ENCODE results near the gene CAMKMT. TPM values are rescaled to one million over a fixed set of nuclear protein-coding genes. Genes with fewer than 3 reads are reported as not detected.

The CAMKMT gene
- total RNA-seq, 1 experiment from 2014 or later: 17.4 TPM

- Histone ChIP-seq H3K4me2 (ENCODE audit: insufficient read depth, insufficient read length, low read length) (no peak overlapping the region), H3K23ac (ENCODE audit: insufficient read length, low read depth, low read length) (no peak overlapping the region), H2AFZ (ENCODE audit: low read length) (no peak overlapping the region), H2BK15ac (ENCODE audit: low read depth, low read length) (no peak overlapping the region), H2BK20ac (ENCODE audit: low read depth, low read length, poor library complexity, severe bottlenecking) (no peak overlapping the region), H2BK12ac (ENCODE audit: insufficient read length, low read depth, low read length) (no peak overlapping the region), H3K79me1 (ENCODE audit: insufficient read depth, low read depth, low read length, poor library complexity, severe bottlenecking) (no peaks in the 10 kb centered on the region), H3K9me3 (ENCODE audit: control insufficient read depth, low read depth, low read length) (no peaks in the 10 kb centered on the region), H4K91ac (ENCODE audit: insufficient read length, low read depth, low read length) (no peak overlapping the region), H3K9ac (ENCODE audit: extremely low read depth, insufficient read length, low read length) (no peak overlapping the region), H3K79me2 (ENCODE audit: insufficient read depth, low read length) (no peaks in the 10 kb centered on the region), H3K23me2 (ENCODE audit: insufficient read length, low read depth, low read length, poor library complexity, severe bottlenecking) (no peaks in the 10 kb centered on the region), H3K4ac (ENCODE audit: low read depth, low read length) (no peak overlapping the region), H2BK120ac (ENCODE audit: low read depth, low read length, poor library complexity, severe bottlenecking) (no peak overlapping the region), H2AK5ac (ENCODE audit: insufficient read length, low read length) (no peak overlapping the region), H3T11ph (ENCODE audit: low read length) (no peak overlapping the region), H3K56ac (ENCODE audit: insufficient read length, low read depth, low read length) (no peak overlapping the region), H2BK5ac (ENCODE audit: insufficient read length, low read length) (no peak overlapping the region), H3K27me3 (ENCODE audit: insufficient read depth, low read length) (no peaks in the 10 kb centered on the region), H3K14ac (ENCODE audit: insufficient read depth, low read length) (no peak overlapping the region), H4K5ac (ENCODE audit: insufficient read length, low read depth, low read length) (no peak overlapping the region), H4K20me1 (ENCODE audit: control insufficient read depth, insufficient read depth, insufficient read length) (no peaks in the 10 kb centered on the region), H3K18ac (ENCODE audit: insufficient read length, low read depth, low read length) (no peak overlapping the region), H4K8ac (replicated peaks; ENCODE audit: insufficient read length, low read depth, low read length) (no peak overlapping the region), H3K27ac (ENCODE audit: insufficient read length, low read depth, low read length) (no peak overlapping the region), H3K4me1 (ENCODE audit: insufficient read depth, low read length) (no peaks in the 10 kb centered on the region)
- H3K4me3 Mint-ChIP-seq: no peak overlapping the region
- no peaks in the 10 kb centered on the region for H3K27me3 Mint-ChIP-seq (ENCODE audit: low read depth)
- no peak for DNase-seq
- H3K4me1 Mint-ChIP-seq: peaks cover 5 to 11% of the 10 kb centered on the region in 2 experiments
- TF ChIP-seq CTCF (conservative IDR thresholded peaks at IDR 0.05): no peak
- H3K9me3 Mint-ChIP-seq: no peaks in the 10 kb centered on the region
- H3K36me3 Mint-ChIP-seq (ENCODE audit: insufficient read depth in 1 of 3, low read depth in 3 of 3): no peaks in the 10 kb centered on the region
- no CpG with 5 or more reads among the region's 2 CpGs for WGBS (ENCODE audit: extremely low coverage, insufficient read length, low lambda C conversion rate)
- no peak overlapping the region for H3K27ac Mint-ChIP-seq
These were observed 357.8 kb downstream of the CAMKMT start for GRCh38 chr2:44719562-44719961.

Measured in H9 (cell line).